ELR (cell line): ENCODE measurements around the gene AKT2.
"Not testable (repeated sequence)": the region's sequence is repeated elsewhere in the genome, so short reads cannot be mapped to it uniquely, and the experiment has no call there.

ENCODE experiments used
- DNase-seq: peaks from one replicate; pipeline ENCODE4 v3.0.0-alpha.2; 2015; ENCODE audit warnings: low read depth

The AKT2 gene

DNA sequence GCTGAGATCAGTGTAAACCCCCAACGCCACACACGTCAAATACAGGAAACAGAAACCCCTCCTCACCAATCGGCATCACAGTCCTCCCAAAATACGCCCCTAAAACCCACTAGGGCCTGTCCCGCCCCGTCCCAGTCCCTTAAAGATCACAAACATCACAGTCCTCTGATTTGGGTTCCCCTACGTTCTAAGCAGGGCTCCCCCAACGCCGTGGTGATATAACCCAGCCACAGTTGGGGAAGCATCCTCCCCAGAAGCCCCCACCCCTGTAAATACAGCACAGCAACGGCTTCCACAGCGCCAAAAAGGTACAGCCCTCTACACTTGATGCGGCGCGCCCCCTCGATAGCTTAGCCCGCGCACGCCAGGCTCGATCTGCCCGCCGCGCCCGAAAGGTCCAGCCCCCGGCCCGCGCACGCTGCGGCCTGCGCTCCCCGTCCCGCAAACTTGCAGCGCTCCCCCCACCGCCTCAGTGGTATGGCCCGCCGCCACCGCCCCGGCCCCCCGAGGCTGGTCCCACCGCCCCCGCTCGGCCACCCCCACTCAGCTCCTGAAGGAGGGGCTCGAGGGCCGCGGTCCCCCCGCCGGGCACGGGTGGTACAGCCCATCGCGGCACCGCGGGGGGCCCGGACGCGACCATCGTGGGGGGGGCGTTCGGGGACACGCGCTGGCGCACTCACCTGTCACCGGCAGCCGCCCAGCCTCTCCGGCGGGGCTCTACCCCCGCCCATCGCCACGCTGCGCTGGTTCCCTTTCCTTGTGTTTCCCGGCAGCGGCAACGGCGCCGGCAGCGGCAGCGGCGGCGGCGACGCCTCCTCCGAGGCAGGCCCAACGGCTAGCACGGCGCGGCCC is at the start of gene AKT2:
AKT2 (minus strand) TSS at position 845 of the 852 bp plus-strand sequence. CDS start 20,078 bp downstream, outside the sequence.
- DNase-seq = peak; percentile 62

DNA sequence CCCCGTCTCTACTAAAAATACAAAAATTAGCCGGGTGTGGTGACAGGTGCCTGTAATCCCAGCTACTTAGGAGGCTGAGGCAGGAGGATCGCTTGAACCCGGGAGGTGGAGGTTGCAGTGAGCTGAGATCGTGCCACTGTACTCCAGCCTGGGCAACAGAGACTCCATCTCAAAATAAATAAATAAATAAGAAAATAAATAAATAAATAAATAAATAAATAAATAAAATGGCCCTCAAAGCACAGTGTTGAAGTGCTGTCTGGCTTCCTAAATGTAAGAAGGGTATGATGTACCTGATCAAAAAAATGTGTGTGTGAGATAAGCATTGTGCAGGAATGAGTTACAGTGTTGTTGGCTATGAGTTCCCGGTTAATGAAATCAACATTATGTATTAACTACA is 47.9 kb upstream of the AKT2 start:
- DNase-seq = not testable (repeated sequence)

DNA sequence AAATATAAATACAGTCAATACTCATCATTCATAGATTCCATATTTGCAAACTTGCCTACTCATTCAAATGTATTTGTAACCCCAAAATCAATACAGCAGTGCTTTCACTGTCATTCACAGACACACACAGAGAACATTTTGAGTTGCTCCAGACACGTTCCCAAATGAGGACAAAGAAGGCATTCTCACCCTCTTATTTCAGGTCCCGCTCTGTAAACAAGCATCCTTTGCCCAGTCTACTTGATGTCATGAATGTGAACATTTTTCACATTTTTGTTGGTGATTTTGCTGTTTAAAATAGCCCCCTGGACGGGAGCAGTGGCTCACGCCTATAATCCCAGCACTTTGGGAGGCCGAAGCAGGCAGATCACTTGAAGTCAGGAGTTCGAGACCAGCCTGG is 47.5 kb upstream of the AKT2 start:
- DNase-seq = no peak

DNA sequence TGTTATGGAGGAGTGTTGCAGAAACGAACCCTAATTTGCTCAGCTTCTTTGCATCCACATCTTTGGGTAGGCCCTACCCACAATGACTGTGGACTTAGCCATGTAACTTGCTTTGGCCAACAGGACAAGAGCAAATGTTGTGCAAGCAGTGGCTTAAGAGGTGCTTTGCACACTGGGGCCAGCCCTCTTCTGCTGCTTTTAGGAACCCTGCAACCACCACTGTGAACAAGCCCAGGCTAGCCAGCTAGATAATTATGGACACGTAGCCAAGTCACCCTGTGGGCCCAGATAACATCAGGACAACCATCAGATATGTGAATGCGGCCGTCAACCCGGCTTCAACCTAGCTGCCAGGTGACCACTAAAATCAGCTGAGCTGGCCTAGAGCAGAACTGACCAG is 45.9 kb upstream of the AKT2 start:
- DNase-seq = no peak

DNA sequence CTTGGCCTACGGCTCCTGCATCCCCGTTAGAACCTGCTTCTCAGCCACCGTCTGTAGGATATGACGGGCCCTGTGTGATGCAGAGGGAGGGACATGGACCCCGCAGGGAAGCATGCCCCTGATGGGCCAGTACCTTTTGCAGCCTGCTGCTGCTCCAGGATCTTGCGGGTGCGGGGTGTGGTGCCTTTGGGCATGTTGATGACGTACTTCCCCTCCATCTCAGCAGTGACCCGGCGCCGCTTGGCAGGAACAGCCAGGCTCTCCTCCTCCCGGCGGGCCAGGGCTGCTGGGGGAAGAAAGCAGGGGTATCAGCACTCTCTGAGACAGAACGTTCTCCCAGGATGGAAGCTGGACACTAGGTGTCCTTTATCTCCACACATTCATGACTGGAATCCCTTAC is 41.1 kb upstream of the AKT2 start:
- DNase-seq = no peak

DNA sequence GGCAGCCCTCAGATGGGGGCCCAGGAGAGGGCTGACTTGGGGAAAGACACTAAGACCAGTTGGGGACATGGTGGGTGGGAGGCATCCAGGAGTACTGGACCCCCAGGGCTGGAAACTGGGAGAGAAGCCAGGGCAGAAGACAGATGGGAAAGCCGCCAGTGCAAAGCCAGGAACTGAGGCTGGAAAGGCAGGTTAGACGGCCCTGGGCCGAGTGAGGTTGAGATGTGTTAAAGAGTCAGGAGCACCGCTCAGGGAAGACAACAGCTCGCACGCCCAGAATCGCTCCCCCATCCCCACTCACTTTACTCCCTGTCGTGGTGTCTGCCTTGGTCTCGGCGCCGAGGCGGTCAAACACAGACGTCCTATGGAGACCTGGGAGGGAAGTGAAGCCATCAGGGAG is 38.6 kb upstream of the AKT2 start:
- no peak for DNase-seq

DNA sequence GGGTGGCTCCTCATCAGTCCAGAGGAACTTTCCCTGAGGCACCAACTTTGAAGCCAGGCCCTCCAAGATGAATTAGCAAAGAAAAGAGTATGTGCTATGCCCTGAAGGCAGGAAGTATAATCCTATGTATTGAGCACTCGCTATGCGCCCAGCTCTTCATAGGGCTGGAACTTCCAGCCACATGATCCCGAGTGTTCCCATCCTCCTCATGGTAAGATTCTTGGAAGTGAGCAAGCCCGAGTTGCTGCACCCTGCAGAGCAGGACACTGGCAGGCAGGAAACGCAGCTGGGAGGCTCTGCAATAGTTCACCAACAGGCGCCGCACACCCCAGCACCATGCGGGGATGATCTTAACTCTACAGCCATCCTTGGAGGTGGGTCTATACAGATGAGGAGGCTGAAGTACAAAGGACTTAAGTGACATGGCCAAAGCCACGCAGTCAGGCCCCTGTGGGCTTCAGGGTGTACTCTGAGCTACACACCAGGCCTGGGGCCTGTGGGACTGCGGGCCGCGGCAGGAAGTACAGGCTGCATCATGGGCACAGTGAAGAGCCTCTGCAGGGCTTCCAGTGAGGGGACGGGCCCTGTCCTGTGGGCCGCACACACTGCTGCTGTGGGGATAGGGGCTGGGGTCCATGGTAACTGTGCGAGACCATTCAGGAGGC is 37.9 kb upstream of the AKT2 start:
- peak; percentile 76 for DNase-seq

DNA sequence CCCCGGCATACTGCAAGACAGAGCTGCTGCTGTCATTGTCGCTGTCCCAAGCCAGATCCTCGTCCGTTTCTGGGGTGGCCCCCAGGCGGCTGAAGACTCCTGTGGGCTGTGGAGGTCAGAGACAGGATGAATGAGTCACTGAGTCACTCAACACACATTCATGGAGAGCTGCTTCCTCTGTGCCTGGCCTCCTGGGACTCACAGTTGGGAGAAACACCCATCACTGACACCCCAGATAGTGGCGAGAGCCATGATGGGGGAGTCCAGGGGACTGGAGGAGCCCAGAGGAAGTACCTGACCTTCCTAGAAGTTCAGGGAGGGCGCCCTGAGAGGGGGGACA is 37.1 kb upstream of the AKT2 start:
- peak; percentile 81 for DNase-seq

DNA sequence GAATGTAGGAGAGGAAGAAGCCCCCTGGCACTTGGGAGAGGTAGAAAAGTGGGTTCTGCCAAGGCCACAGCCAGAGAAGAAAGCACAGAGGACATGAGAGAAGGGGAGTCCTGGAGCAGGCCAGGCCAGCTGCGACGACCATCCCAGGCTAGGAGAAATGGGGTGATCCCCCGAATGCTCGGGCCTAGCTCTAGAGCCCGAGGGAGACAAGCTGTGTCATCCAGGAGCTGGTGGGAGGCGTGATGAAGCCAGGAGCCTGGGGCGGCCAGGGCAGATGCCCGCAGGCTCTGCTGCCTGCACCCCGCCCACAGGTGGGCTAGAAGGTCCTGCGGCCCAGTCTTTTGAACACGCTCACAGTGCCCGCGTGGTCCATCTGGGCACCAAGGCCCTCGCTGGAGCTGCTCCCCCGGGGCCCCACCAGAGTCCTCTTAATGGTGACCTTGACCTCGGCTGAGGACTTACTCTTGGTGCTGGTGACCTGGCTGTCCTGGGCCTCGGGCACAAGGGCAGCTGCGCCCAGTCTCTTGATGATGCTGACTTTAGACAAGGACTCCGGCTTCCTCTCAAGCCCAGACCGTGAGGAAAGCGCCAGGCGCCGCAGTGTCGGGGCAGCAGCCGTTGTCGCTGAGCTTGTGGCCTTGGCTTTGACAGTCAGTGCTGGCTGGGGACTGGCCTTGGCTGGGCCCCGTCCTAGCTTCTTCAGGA is 36.6 kb upstream of the AKT2 start:
- DNase-seq = no peak

DNA sequence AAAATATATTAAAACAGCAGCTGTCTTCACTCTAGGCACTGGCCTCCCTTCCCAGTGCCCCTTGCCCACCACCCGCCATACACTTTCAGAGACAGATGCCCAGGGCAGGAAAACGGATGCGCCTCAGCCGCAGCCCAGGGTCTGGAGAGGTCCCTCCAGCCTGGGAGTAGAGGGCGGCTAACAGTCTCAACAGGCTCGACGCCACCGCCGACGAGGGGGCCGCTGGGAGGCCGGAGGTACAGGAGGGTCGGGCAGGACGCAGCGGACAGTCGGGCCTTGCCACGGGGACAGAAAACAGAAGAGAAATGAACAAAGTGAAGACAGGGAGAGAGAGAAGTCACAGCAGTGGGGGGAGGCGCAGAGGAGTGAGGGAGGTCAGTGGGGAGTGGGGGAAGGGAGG is 35.9 kb upstream of the AKT2 start:
- DNase-seq = no peak

DNA sequence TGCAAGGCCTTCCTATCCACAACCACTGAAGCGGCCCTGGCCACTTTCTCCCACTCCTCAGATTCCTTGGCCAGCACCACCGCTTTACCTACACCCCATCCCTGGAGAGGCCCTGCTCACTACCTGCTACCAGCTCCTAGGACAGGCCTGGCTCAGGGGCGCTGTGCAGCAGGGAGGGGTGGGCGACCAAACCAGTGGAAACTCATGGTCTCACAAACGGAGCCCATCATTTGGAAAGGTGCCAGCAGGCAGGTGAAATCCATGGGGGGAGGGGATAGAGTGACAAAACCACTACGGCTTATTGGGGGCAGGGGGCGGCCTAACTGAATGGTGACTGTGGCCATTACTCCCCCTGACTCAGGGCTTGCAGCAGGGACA is 35.4 kb upstream of the AKT2 start:
- DNase-seq = no peak

DNA sequence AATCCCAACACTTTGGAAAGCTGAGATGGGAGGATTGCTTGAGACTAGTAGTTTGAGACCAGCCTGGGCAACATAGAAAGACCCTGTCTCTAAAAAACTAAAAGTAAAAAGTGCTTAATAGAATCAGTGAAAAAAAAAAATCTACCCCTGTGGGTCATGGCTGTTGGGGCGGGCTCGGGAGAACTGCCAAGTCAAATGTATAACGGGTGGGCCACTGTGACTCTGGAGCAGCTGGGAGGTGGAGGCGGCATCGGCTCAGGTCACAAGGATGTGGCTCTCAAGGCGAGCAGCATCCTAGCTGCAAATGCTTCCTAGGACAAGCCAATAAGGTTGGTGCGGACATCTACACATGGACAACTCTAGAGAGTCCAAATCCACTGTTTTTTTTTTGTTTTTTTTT is 32.2 kb upstream of the AKT2 start:
- no peak for DNase-seq

DNA sequence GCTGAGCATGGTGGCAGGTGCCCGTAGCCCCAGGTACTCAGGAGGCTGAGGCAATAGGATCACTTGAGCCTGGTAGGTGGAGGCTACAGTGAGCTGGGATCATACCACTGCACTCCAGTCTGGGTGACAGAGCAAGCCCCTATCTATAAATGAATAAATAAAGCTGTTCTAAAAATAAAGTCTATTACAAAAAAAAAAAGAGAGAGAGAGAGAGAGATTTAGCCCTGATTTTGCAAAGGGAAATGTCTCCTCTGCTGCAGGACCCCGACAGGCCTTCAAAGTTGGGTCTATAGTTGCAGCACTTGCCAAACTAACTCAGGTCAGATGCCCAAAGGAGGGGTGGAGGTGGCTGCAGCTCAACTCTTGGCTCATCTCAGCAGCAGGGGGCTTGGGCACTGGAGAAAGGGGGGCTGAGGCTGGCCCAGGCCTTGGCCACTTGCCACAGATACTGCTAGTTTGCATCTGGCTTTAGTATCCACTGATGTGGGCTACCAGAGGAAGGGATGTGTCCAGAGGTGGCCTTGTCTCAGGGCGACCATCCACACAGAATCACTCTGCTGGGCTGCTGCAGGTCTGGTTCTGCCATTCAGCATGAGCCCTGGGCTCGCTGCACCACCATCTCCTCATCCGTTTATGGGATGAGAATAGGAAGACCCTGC is 30.8 kb upstream of the AKT2 start:
- DNase-seq = no peak

DNA sequence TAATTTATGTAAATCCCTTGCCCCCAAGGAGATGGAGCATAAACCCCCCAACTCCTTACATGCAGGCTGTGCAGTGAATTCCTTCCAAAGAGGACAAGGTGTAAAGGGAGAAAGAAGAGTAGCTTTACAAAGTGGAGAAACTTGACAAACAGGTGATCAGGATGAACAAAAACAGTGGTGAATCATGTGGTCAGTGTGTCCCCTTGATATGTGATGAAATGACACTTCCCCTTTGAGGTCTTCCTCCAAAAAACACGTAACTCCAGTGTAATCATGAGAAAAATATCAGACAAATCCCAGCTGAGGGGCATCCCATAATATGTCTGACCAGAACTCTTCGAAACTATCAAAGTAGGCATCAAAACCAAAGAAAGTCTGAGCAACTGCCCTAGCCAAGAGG is 29.5 kb upstream of the AKT2 start:
- DNase-seq = no peak

DNA sequence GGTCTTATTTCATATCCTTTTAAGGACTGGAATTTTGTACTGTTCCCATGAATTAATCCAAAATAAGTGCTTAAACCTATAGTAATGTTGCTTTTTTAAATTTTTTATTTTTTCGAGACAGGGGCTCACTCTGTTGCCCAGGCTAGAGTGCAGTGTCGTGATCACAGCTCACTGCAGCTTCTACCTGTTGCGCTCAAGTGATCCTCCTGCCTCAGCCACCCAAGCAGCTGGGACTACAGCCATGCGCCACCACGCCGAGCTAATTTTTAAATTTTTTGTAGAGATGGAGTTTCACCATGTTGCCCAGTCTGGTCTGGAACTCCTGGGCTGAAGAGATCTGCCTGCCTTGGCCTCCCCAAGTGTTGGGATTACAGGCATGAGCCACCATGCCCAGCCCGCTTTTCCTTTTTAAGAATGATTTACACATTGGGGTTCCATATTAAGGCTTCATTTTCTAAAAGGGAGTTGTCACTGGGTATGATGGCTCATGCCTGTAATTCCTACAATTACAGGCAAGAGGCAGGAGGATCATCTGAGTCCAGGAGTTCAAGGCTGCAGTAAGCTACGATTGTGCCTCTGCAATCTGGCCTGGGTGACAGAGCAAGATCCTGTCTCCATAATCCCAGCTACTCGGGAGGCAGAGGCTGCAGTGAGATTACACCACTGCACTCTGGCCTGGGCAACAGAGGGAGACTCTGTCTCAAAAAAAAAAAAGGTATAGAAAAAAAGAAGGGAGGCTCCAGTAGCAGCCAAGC is 28.3 kb upstream of the AKT2 start:
- DNase-seq = no peak

DNA sequence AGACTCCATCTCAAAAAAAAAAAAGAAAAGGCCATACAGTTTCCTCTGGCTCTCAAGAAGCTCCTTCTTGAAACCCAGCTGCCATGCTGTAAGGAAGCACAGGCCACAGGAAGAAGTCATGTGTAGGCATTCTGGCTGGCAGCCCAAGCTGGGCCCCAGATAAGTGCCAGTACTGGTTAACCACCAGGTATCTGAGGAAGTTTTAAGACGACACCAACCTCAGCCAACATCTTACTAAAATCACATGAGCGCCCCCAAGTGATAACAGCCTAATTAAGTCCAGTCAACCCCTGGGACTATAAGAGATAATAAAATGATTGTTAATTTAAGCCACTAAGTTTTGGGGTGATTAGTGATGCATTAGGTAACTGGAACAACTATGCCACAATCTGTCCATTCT is 27.4 kb upstream of the AKT2 start:
- no peak for DNase-seq

DNA sequence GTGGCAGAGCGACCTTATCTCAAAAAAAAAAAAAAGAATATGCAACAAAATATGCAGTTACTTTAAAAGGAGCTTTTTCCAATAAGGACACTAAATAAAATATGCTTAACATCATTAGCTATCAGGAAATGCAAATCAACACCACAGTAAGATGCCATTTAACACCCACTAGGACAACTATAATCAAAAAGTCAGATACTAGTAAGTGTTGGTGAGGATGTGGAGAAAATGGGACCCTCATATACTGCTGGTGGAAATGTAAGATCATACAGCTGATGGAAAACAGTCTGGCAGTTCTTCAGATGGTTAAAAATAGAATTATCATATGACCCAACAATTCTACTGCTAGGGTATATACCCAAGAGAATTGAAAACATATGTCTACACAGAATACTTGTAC is 24.5 kb upstream of the AKT2 start:
- no peak for DNase-seq

DNA sequence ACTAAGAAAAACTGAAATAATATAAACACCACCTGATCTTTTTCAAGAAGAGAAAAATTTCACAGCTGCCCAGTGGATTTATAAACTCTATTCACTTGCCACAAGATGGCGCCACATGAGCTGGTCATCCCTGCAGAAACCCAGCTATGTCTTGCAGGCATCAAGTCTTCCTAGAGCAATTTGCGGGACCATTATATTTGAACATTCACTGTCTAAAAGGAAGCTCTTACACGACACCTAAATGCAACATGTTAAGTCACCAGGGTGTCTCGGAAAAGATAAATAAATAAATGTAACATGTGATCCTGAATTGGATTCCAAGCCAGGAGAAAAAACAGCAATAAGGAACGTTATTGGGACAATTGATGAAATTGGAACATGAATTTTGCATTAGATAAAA is 20.3 kb upstream of the AKT2 start:
- peak; percentile 85 for DNase-seq

DNA sequence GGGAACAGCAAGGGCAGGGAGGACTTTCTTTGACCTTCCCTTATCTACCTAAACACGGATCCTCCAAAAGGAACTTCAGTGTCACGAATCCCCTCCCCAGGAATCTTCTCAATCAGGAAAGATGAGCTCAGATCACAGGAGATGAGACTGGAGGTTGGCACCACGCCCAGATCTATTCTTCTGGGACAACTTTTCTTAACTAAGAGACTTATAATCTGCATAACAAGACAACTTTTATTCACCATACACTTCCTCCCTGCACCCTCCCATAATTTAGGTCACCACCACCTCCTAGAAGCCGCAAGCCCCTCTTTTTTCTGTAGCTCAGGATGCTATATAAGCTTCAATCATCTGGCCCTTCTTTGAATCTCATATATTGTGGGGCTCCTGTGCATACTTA is 19.2 kb upstream of the AKT2 start:
- DNase-seq = no peak

DNA sequence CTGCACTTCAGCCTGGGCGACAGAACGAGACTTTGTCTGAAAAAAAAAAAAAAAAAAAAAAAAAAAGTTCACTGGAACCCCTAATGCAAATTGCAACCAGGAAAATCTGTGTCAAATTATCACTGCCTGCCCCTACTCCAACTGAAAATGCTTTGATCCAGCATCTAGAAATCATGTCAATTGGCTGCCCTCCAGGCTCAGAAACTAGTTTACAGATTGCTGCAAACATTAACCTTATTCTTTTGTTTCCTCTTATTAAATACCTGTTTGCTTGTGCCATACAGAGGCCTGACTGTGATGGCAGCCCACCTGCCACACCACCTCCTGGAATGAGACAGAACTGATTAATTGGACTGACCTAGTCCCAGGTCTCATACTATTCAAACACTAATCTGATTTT is 18.6 kb upstream of the AKT2 start:
- DNase-seq = no peak

DNA sequence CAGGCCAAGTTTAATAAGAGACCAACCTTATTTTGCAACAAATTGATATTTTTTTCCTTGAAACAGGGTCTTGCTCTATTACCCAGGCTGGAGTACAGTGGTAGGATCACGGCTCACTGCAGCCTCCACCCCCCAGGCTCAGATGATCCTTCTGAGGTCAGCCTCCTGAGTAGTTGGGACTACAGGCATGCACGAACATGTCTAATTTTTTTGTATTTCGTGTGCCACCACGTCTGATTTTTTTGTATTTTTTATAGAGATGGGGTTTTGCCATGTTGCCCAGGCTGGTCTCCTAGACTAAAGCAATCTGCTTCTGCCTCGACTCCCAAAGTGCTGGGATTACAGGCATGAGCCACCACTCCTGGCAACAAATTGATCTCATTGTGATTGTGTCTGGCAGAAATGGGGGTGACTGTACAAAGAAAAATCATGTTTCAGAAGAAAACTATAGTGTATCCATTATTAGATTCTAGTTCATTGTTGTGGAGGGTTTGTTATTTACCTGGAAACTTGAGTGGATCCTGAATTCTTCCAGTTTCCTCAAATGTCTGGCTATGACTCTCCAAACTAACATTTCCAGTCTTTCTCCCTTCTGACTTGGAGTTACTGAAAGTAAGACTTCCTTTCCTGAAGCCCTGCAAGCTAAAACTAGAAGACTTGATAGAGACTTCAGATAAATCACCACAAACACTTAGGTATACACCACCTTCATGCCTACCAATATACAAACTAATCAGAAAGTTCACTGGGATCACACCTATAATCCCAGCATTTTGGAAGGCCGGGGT is 17.3 kb upstream of the AKT2 start:
- no peak for DNase-seq
